GM23338 (cell line): Measurements from ENCODE around the gene CST9. TPM values are rescaled to one million over a fixed set of nuclear protein-coding genes. Genes with fewer than 3 reads are reported as not detected.
A peak's percentile ranks its signal among the peaks of the same experiment; 100 is the strongest.

Experiments used
- ATAC-seq: fragments of 200-7000 bp; cut with Tn5 transposase; 3 replicates; pipeline ENCODE4 v1.9.1; 2020
- DNase-seq: peaks from one replicate; pipeline ENCODE4 v3.0.0-alpha.2; 2015; ENCODE audit warnings: low spot score
- H2AFZ ChIP-seq: fragments of 200-600 bp; sonication (generic); 2 replicates; pipeline ENCODE4 v1.8.0; 2016; ENCODE audit warnings: antibody characterized with exemption, mild to moderate bottlenecking, moderate library complexity
- H3F3A ChIP-seq: fragments of 200-600 bp; sonication (generic); replicated peaks from 2 replicates; pipeline ENCODE4 v1.8.0; 2017; ENCODE audit warnings: antibody characterized with exemption, mixed run types, low read depth
- H3K27ac ChIP-seq: fragments of 200-600 bp; sonication (generic); 2 replicates; pipeline ENCODE4 v1.6.1; 2016; ENCODE audit warnings: low read depth
- H3K27me3 ChIP-seq: fragments of 200-600 bp; sonication (generic); 2 replicates; pipeline ENCODE4 v1.8.0; 2016; ENCODE audit warnings: mild to moderate bottlenecking, mixed run types, moderate library complexity; ENCODE audit not compliant: insufficient read depth
- H3K36me3 ChIP-seq: fragments of 200-600 bp; sonication (generic); 2 replicates; pipeline ENCODE4 v1.8.0; 2016; ENCODE audit warnings: mild to moderate bottlenecking; ENCODE audit not compliant: insufficient read depth
- H3K4me1 ChIP-seq: fragments of 200-600 bp; sonication (generic); 2 replicates; pipeline ENCODE4 v1.8.0; 2016; ENCODE audit warnings: mild to moderate bottlenecking, moderate library complexity; ENCODE audit not compliant: insufficient read depth
- H3K4me2 ChIP-seq: fragments of 200-600 bp; sonication (generic); 2 replicates; pipeline ENCODE4 v1.7.1; 2017; ENCODE audit warnings: mixed run types
- H3K4me3 ChIP-seq: fragments of 200-600 bp; sonication (generic); 2 replicates; pipeline ENCODE4 v1.6.1; 2016; ENCODE audit warnings: mixed run types
- H3K79me2 ChIP-seq: fragments of 200-600 bp; sonication (generic); replicated peaks from 2 replicates; pipeline ENCODE4 v1.8.0; 2017; ENCODE audit warnings: mild to moderate bottlenecking; ENCODE audit not compliant: insufficient read depth
- H3K9me2 ChIP-seq: fragments of 200-600 bp; sonication (generic); 2 replicates; pipeline ENCODE4 v1.8.0; 2017; ENCODE audit not compliant: insufficient read depth
- H4K20me1 ChIP-seq: fragments of 200-600 bp; sonication (generic); replicated peaks from 2 replicates; pipeline ENCODE4 v1.8.0; 2017; ENCODE audit warnings: mild to moderate bottlenecking; ENCODE audit not compliant: insufficient read depth
- H3K27ac Mint-ChIP-seq: 2 replicates; pipeline ENCODE4 v1.8.0; 2020; ENCODE audit warnings: inconsistent platforms, mild to moderate bottlenecking, moderate library complexity, mixed read lengths
- H3K27me3 Mint-ChIP-seq: 3 replicates; pipeline ENCODE4 v1.8.0; 2022; ENCODE audit warnings: low read depth, mild to moderate bottlenecking, moderate library complexity, mixed read lengths, inconsistent platforms; ENCODE audit not compliant: insufficient read depth, poor library complexity
- H3K36me3 Mint-ChIP-seq: 3 replicates; pipeline ENCODE4 v1.8.0; 2021; ENCODE audit warnings: low read depth, mild to moderate bottlenecking, inconsistent platforms, moderate library complexity, mixed read lengths
- H3K4me1 Mint-ChIP-seq: 3 replicates; pipeline ENCODE4 v1.8.0; 2020; ENCODE audit warnings: mild to moderate bottlenecking, inconsistent platforms, mixed read lengths
- H3K4me3 Mint-ChIP-seq: 3 replicates; pipeline ENCODE4 v1.8.0; 2021; ENCODE audit warnings: moderate library complexity, mild to moderate bottlenecking, inconsistent platforms, mixed read lengths
- H3K9me3 Mint-ChIP-seq: 3 replicates; pipeline ENCODE4 v1.8.0; 2020; ENCODE audit warnings: moderate library complexity, mild to moderate bottlenecking, inconsistent platforms, mixed read lengths
- CTCF ChIP-seq, 2 experiments: fragments of 200-600 bp in 1 of 2; sonication (generic) in 1 of 2; conservative IDR thresholded peaks; 2 replicates each; pipeline versions ENCODE4 v1.5.1 to v1.6.1; 2016 to 2017; ENCODE audit warnings: antibody characterized with exemption in 2 of 2, low read depth in 2 of 2, mild to moderate bottlenecking in 2 of 2, moderate library complexity in 1 of 2
- EZH2phosphoT487 ChIP-seq: fragments of 200-600 bp; sonication (generic); IDR thresholded peaks from one replicate; pipeline ENCODE4 v1.8.1; 2018; ENCODE audit warnings: antibody characterized with exemption; ENCODE audit not compliant: unreplicated experiment
- NANOG ChIP-seq: IDR thresholded peaks from 2 replicates; pipeline ENCODE4 v1.6.1; 2016; ENCODE audit warnings: antibody characterized with exemption, borderline replicate concordance
- ZNF331 ChIP-seq: fragments of 250-450 bp; sonication (Bioruptor Pico); IDR thresholded peaks from 2 replicates; pipeline ENCODE4 v1.5.0; 2020; ENCODE audit warnings: low read depth, mild to moderate bottlenecking, moderate library complexity
- polyA plus RNA-seq: library from polyadenylated mRNA; unstranded; fragments of >200 nt; fragmentation: Nextera tagmentation; extraction: Ambion mirVana; gene quantifications from 2 replicates; pipeline ENCODE4 v1.2.1, GENCODE V29; 2016
- total RNA-seq: library from RNA; depleted of rRNA; stranded (reverse); fragments of >200 nt; shearing (Covaris generic); gene quantifications from 2 replicates; pipeline ENCODE4 v1.2.3, GENCODE V29; 2014
- TF ChIP-seq, protein P1 (sequence below): IDR thresholded peaks from one replicate; pipeline ENCODE4 v1.6.1; 2018; ENCODE audit warnings: antibody characterized with exemption; ENCODE audit not compliant: unreplicated experiment
- TF ChIP-seq, protein P2 (sequence below): fragments of 250-450 bp; sonication (Bioruptor Pico); IDR thresholded peaks from 2 replicates; pipeline ENCODE4 v1.5.0; 2020; ENCODE audit warnings: mild to moderate bottlenecking, moderate library complexity

Gene CST9
- total and polyA plus RNA-seq, 2 experiments from 2014 or later, result not detected

- no peaks in the 10 kb centered on the region for H4K20me1 ChIP-seq
- DNase-seq (no peak), ATAC-seq (no peak)
- no peak overlapping the region for H3K4me3 ChIP-seq
- H3K27ac ChIP-seq, result no peak overlapping the region
- 0 out of 2 replicates have a peak overlapping the region, but pooled peaks have one; percentile 52 for H2AFZ ChIP-seq
- Mint-ChIP-seq H3K4me1 (peaks cover 14% of the 10 kb centered on the region), H3K27ac (no peak overlapping the region), H3K9me3 (no peaks in the 10 kb centered on the region; the same call in 2 of the 3 replicates), H3K4me3 (no peak overlapping the region), H3K27me3 (peaks cover 4% of the 10 kb centered on the region), H3K36me3 (no peaks in the 10 kb centered on the region)
- H3K36me3 ChIP-seq, result no peaks in the 10 kb centered on the region
- no peak overlapping the region for H3K4me2 ChIP-seq
- no peaks in the 10 kb centered on the region for H3K9me2 ChIP-seq
- no peaks in the 10 kb centered on the region for H3K79me2 ChIP-seq
- no peaks in the 10 kb centered on the region for H3F3A ChIP-seq
- no peaks in the 10 kb centered on the region for H3K27me3 ChIP-seq
- TF ChIP-seq NANOG, result no peak
- no peak for TF ChIP-seq EZH2phosphoT487
- TF ChIP-seq ZNF331 (CRISPR knock-in tag), result no peak
- no peak for TF ChIP-seq CTCF (conservative IDR thresholded peaks at IDR 0.05; ENCODE audit: low read depth in 2 of 2)
- TF ChIP-seq, protein P1, sequence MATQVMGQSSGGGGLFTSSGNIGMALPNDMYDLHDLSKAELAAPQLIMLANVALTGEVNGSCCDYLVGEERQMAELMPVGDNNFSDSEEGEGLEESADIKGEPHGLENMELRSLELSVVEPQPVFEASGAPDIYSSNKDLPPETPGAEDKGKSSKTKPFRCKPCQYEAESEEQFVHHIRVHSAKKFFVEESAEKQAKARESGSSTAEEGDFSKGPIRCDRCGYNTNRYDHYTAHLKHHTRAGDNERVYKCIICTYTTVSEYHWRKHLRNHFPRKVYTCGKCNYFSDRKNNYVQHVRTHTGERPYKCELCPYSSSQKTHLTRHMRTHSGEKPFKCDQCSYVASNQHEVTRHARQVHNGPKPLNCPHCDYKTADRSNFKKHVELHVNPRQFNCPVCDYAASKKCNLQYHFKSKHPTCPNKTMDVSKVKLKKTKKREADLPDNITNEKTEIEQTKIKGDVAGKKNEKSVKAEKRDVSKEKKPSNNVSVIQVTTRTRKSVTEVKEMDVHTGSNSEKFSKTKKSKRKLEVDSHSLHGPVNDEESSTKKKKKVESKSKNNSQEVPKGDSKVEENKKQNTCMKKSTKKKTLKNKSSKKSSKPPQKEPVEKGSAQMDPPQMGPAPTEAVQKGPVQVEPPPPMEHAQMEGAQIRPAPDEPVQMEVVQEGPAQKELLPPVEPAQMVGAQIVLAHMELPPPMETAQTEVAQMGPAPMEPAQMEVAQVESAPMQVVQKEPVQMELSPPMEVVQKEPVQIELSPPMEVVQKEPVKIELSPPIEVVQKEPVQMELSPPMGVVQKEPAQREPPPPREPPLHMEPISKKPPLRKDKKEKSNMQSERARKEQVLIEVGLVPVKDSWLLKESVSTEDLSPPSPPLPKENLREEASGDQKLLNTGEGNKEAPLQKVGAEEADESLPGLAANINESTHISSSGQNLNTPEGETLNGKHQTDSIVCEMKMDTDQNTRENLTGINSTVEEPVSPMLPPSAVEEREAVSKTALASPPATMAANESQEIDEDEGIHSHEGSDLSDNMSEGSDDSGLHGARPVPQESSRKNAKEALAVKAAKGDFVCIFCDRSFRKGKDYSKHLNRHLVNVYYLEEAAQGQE, result no peak
- peaks cover 6% of the 10 kb centered on the region; the same call in 1 of the 2 replicates for H3K4me1 ChIP-seq
Observed at GRCh38 chr20:23608251-23608846, 2.6 kb upstream of the CST9 start.

DNA sequence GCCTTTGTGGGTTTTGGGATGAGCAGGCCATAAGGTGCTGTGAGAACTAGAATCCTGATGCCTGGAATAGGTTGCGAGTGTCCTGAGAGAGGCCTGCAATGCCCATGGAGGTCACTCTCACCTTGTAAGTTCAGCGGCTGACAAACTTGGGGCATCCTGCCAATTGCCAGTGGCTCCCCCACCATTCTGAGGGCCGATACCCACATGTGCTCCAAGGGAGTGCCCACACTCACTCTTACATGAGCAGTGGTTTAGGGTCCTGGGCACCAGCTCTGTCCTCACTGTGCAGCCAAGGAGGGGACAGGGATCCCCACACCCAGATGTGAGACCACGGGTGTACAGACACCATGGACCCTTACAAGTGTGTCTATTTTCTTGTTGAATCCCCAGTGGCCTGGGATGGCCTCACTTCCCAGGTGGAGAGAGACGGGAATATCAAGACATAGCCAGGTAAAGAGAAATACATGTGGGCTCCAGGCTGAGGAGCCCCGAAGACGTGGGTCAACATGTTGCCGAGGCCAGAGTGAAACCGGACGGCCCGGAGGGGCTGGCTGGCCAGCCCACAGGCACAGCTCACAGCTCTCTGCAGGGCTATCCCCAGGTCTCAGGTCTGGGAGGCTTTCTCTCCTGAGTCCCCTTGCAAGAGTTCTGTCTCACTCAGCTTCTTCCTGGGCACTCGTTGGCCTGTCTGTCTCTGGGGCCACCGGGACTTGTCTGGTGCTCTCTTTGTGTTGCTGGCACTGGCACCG is 2.0 kb upstream of the CST9 start:
- peaks cover 6% of the 10 kb centered on the region; the same call in 1 of the 2 replicates for H3K4me1 ChIP-seq
- H2AFZ ChIP-seq, result 0 out of 2 replicates have a peak overlapping the region, but pooled peaks have one; percentile 52
- ATAC-seq (no peak), DNase-seq (no peak)
- H3K27me3 ChIP-seq, result no peaks in the 10 kb centered on the region
- no peaks in the 10 kb centered on the region for H3F3A ChIP-seq
- no peaks in the 10 kb centered on the region for H3K36me3 Mint-ChIP-seq
- peaks cover 4% of the 10 kb centered on the region for H3K27me3 Mint-ChIP-seq
- peaks cover 14% of the 10 kb centered on the region for H3K4me1 Mint-ChIP-seq
- no peaks in the 10 kb centered on the region for H3K79me2 ChIP-seq
- no peaks in the 10 kb centered on the region for H3K36me3 ChIP-seq
- no peaks in the 10 kb centered on the region for H4K20me1 ChIP-seq
- H3K27ac ChIP-seq, result no peak overlapping the region
- no peak overlapping the region for H3K27ac Mint-ChIP-seq
- H3K4me2 ChIP-seq, result no peak overlapping the region
- H3K4me3 Mint-ChIP-seq, result no peak overlapping the region
- no peaks in the 10 kb centered on the region; the same call in 2 of the 3 replicates for H3K9me3 Mint-ChIP-seq
- H3K4me3 ChIP-seq, result no peak overlapping the region
- no peaks in the 10 kb centered on the region; the same call in 1 of the 2 replicates for H3K9me2 ChIP-seq
- TF ChIP-seq, protein P2, sequence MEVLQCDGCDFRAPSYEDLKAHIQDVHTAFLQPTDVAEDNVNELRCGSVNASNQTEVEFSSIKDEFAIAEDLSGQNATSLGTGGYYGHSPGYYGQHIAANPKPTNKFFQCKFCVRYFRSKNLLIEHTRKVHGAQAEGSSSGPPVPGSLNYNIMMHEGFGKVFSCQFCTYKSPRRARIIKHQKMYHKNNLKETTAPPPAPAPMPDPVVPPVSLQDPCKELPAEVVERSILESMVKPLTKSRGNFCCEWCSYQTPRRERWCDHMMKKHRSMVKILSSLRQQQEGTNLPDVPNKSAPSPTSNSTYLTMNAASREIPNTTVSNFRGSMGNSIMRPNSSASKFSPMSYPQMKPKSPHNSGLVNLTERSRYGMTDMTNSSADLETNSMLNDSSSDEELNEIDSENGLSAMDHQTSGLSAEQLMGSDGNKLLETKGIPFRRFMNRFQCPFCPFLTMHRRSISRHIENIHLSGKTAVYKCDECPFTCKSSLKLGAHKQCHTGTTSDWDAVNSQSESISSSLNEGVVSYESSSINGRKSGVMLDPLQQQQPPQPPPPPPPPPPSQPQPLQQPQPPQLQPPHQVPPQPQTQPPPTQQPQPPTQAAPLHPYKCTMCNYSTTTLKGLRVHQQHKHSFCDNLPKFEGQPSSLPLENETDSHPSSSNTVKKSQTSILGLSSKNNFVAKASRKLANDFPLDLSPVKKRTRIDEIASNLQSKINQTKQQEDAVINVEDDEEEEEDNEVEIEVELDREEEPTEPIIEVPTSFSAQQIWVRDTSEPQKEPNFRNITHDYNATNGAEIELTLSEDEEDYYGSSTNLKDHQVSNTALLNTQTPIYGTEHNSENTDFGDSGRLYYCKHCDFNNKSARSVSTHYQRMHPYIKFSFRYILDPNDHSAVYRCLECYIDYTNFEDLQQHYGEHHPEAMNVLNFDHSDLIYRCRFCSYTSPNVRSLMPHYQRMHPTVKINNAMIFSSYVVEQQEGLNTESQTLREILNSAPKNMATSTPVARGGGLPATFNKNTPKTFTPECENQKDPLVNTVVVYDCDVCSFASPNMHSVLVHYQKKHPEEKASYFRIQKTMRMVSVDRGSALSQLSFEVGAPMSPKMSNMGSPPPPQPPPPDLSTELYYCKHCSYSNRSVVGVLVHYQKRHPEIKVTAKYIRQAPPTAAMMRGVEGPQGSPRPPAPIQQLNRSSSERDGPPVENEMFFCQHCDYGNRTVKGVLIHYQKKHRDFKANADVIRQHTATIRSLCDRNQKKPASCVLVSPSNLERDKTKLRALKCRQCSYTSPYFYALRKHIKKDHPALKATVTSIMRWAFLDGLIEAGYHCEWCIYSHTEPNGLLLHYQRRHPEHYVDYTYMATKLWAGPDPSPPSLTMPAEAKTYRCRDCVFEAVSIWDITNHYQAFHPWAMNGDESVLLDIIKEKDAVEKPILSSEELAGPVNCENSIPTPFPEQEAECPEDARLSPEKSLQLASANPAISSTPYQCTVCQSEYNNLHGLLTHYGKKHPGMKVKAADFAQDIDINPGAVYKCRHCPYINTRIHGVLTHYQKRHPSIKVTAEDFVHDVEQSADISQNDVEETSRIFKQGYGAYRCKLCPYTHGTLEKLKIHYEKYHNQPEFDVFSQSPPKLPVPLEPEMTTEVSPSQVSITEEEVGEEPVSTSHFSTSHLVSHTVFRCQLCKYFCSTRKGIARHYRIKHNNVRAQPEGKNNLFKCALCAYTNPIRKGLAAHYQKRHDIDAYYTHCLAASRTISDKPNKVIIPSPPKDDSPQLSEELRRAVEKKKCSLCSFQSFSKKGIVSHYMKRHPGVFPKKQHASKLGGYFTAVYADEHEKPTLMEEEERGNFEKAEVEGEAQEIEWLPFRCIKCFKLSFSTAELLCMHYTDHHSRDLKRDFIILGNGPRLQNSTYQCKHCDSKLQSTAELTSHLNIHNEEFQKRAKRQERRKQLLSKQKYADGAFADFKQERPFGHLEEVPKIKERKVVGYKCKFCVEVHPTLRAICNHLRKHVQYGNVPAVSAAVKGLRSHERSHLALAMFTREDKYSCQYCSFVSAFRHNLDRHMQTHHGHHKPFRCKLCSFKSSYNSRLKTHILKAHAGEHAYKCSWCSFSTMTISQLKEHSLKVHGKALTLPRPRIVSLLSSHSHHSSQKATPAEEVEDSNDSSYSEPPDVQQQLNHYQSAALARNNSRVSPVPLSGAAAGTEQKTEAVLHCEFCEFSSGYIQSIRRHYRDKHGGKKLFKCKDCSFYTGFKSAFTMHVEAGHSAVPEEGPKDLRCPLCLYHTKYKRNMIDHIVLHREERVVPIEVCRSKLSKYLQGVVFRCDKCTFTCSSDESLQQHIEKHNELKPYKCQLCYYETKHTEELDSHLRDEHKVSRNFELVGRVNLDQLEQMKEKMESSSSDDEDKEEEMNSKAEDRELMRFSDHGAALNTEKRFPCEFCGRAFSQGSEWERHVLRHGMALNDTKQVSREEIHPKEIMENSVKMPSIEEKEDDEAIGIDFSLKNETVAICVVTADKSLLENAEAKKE (CRISPR knock-in tag), result no peak
